ENCODE results near the gene ITGB8.

DNA sequence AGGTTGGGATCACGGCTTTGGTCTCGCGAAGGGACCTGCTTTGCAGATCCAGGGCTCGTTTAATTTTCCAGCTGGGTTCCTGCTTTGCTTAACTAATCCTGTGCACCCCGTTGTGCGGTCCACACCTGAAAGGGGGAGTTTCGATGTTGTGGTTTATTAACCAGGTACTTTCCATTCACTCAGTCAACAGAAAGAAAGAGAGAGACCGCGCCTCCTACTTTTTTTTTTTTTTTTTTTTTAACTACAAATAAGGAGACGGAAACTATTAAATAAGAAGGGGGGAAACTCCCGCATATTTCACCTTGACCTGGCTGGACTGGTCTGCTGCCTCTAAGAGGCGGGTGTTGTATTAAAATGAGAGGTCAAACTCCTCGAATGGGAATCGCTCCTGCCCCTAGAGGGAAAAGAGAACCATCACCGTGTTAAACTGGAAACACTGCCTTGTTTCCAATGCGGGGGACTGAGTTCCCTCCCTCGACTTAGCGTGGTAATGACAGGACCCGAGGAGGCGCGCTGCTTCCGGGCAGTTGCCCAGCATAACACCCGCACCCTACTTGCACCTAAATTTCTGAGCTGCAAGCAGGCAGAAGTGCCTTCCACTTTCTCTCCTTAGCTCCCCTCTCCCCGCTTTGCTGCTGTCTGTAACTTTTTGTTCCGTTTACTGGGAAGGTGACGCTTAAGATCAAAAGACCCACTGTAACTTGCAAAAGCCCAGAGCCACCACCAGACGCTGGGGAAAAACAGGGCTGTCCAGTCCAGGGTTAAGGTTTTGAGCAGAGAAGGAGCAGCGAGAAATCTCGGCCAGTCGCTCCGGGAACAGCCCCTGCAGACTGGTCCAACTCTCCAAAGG, 1.1 kb upstream of the ITGB8 start:
- TF ChIP-seq, protein P1, sequence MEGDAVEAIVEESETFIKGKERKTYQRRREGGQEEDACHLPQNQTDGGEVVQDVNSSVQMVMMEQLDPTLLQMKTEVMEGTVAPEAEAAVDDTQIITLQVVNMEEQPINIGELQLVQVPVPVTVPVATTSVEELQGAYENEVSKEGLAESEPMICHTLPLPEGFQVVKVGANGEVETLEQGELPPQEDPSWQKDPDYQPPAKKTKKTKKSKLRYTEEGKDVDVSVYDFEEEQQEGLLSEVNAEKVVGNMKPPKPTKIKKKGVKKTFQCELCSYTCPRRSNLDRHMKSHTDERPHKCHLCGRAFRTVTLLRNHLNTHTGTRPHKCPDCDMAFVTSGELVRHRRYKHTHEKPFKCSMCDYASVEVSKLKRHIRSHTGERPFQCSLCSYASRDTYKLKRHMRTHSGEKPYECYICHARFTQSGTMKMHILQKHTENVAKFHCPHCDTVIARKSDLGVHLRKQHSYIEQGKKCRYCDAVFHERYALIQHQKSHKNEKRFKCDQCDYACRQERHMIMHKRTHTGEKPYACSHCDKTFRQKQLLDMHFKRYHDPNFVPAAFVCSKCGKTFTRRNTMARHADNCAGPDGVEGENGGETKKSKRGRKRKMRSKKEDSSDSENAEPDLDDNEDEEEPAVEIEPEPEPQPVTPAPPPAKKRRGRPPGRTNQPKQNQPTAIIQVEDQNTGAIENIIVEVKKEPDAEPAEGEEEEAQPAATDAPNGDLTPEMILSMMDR (IDR thresholded peaks at IDR 0.05), result peak in 2 of 6 experiments; percentile 26 to 27
- no peak for TF ChIP-seq EP300 (IDR thresholded peaks at IDR 0.05)

Data from upper lobe of left lung (tissue), 4 donors.